ENCODE data around the gene SLC11A1.

SLC11A1 gene, protein sequence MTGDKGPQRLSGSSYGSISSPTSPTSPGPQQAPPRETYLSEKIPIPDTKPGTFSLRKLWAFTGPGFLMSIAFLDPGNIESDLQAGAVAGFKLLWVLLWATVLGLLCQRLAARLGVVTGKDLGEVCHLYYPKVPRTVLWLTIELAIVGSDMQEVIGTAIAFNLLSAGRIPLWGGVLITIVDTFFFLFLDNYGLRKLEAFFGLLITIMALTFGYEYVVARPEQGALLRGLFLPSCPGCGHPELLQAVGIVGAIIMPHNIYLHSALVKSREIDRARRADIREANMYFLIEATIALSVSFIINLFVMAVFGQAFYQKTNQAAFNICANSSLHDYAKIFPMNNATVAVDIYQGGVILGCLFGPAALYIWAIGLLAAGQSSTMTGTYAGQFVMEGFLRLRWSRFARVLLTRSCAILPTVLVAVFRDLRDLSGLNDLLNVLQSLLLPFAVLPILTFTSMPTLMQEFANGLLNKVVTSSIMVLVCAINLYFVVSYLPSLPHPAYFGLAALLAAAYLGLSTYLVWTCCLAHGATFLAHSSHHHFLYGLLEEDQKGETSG

DNA sequence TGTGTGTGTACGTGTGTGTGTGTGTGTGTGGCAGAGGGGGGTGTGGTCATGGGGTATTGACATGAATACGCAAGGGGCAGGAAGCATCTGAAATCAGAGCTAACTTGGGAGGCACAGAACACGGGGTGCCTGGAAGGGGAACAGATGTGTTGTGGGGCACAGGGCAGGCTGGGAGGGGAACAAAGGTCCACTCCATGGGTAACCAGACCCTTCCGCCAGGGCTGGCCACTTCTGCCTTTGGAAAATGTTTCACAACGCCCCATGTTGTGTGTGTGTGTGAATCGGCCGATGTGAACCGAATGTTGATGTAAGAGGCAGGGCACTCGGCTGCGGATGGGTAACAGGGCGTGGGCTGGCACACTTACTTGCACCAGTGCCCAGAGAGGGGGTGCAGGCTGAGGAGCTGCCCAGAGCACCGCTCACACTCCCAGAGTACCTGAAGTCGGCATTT is at the start of gene SLC11A1:
Gene SLC11A1 (plus strand): TSS at position 358 of the 451 bp plus-strand sequence. CDS start 96 bp downstream, outside the sequence.
- TF ChIP-seq, protein P1, sequence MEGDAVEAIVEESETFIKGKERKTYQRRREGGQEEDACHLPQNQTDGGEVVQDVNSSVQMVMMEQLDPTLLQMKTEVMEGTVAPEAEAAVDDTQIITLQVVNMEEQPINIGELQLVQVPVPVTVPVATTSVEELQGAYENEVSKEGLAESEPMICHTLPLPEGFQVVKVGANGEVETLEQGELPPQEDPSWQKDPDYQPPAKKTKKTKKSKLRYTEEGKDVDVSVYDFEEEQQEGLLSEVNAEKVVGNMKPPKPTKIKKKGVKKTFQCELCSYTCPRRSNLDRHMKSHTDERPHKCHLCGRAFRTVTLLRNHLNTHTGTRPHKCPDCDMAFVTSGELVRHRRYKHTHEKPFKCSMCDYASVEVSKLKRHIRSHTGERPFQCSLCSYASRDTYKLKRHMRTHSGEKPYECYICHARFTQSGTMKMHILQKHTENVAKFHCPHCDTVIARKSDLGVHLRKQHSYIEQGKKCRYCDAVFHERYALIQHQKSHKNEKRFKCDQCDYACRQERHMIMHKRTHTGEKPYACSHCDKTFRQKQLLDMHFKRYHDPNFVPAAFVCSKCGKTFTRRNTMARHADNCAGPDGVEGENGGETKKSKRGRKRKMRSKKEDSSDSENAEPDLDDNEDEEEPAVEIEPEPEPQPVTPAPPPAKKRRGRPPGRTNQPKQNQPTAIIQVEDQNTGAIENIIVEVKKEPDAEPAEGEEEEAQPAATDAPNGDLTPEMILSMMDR (conservative IDR thresholded peaks at IDR 0.05; ENCODE audit: control insufficient read depth, insufficient read depth, low read depth, low read length): no peak
- no peak within 1 kb of the TSS for H3K4me3 ChIP-seq (ENCODE audit: control insufficient read depth, low read depth, low read length)
- DNase-seq (ENCODE audit: low read depth): no peak

DNA sequence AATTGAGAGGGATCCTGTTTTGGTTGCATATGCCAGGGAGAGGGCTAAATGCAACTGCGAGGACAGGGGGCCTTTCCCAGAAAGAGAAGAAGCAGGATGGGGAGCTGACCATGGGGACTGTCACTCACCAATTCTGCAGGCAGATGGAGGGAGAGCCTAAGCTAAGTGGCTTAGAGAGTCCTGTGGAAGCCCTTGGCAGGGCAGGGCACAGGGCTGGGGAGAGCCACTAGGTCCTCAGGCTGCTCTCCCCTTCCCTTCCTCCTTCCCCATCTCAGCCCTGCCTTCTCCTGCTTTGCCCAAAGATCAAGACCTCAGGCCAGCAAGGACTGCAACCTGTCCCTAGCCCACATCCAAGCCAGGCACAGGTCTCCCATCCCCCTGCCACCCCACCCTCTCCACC is 49.8 kb upstream of the SLC11A1 start:
- no peak overlapping the region for H3K4me3 ChIP-seq (ENCODE audit: control insufficient read depth, low read depth, low read length)
- TF ChIP-seq, protein P1 (conservative IDR thresholded peaks at IDR 0.05; ENCODE audit: control insufficient read depth, insufficient read depth, low read depth, low read length): no peak
- no peak for DNase-seq (ENCODE audit: low read depth)

DNA sequence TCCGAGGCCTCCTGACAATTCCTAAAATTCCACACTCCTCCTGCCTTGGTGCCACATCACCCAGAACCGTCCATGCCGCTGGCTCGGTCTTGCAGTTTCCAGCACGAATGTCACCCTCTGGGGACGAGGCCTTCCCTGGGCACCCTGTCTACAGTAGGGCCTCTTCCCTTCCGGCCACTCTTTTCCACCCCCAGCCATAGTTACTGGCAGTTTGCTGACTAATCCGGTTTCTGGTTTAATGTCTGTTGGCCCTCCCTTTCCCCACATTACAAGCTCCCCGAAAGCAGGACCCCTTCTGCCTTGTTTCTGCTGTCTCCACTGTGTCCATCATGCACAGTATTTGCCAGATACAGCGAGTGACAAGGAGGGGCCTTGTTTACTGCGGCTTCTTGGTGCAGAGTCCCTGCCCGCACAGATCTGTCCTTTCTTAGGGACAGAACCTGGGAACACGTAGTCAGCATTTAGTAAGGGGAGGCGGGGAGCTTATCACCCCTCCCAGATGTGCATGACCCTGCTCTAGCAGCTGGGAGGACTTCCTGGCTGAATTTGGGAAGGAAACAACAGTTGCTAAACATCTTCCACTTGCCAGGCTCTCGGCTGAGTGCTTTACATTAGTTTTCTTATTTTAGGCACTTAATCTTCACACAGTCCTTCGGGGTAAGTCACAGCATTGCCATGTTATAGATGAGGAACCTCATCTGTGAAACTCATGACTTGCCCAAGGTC is 49.0 kb upstream of the SLC11A1 start:
- TF ChIP-seq, protein P1 (conservative IDR thresholded peaks at IDR 0.05; ENCODE audit: control insufficient read depth, insufficient read depth, low read depth, low read length): no peak
- no peak for DNase-seq (ENCODE audit: low read depth)
- H3K4me3 ChIP-seq (ENCODE audit: control insufficient read depth, low read depth, low read length): no peak overlapping the region

DNA sequence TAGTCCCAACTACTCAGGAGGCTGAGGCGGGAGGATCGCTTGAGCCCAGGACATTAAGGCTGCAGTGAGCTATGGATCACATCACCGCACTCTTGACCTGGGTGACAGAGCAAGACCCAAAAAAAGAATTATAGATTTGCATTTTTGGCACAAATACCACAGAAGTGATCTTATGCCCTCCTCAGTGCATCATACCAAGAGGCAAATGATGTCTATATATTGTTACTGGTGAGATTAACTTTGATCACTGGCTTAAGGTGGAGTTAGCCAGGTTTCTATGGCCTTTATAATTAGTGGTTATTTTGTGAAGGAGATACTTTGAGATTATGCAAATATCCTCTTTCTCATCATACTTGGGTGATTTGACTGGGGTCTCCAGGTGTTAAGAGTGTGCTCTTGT is 47.5 kb upstream of the SLC11A1 start:
- TF ChIP-seq, protein P1 (conservative IDR thresholded peaks at IDR 0.05; ENCODE audit: control insufficient read depth, insufficient read depth, low read depth, low read length): no peak
- no peak for DNase-seq (ENCODE audit: low read depth)
- no peak overlapping the region for H3K4me3 ChIP-seq (ENCODE audit: control insufficient read depth, low read depth, low read length)

DNA sequence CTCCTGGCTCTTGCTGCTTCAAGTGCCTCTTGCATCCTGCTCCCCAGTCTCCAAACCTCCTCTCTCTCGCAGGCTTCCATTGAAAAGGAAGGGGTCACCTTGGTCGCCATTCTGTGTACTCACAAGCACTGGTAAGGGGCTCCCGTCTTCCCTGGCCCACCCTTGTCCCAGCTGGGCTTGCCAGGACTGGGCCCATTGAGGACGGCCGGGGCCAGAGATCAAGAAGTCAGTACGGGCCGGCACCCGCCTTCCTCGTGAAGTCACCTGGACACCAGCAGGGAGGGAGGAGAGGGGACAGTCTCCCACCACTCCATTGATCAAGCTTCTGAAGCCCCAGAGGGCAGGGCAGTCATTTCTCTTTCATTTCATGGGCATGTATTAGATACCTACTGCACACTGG is 41.4 kb upstream of the SLC11A1 start:
- no peak for DNase-seq (ENCODE audit: low read depth)
- TF ChIP-seq, protein P1 (conservative IDR thresholded peaks at IDR 0.05; ENCODE audit: control insufficient read depth, insufficient read depth, low read depth, low read length): no peak
- no peak overlapping the region for H3K4me3 ChIP-seq (ENCODE audit: control insufficient read depth, low read depth, low read length)

DNA sequence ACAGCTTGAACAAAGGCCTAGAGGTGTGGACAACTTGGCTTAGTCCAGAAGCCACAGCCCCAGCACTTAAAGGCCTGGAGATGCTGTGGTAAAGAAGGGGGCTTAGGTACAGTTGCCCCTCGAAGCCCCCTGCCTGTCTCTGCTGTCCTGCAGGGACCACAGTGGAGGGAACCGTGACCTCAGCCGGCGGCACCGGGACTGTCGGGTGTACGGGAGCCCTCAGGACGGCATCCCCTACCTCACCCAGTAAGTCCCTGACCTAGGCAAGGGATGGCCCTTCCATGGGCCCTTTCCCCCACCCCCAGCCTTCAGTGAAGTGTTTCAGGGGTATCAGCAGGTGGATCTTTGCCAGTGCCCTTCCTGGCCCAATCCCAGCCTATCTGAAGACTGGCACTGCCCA is 40.7 kb upstream of the SLC11A1 start:
- TF ChIP-seq, protein P1 (conservative IDR thresholded peaks at IDR 0.05; ENCODE audit: control insufficient read depth, insufficient read depth, low read depth, low read length): no peak
- no peak for DNase-seq (ENCODE audit: low read depth)
- no peak overlapping the region for H3K4me3 ChIP-seq (ENCODE audit: control insufficient read depth, low read depth, low read length)

All from fibroblast of mammary gland (primary cell).